ENCODE measurements around the gene UBE2L6.

Gene UBE2L6

GRCh38 chr11:57556041-57556440, 11.4 kb downstream of the UBE2L6 start:
- no peak overlapping the region for H3K4me3 ChIP-seq (ENCODE audit: control insufficient read depth, low read depth, low read length)
- DNase-seq (ENCODE audit: low read depth), result no peak
- TF ChIP-seq CTCF (conservative IDR thresholded peaks at IDR 0.05; ENCODE audit: control insufficient read depth, insufficient read depth, low read depth, low read length), result no peak

GRCh38 chr11:57555393-57555792, 12.1 kb downstream of the UBE2L6 start:
- no peak for TF ChIP-seq CTCF (conservative IDR thresholded peaks at IDR 0.05; ENCODE audit: control insufficient read depth, insufficient read depth, low read depth, low read length)
- DNase-seq (ENCODE audit: low read depth), result no peak

GRCh38 chr11:57552479-57552878, 15.0 kb downstream of the UBE2L6 start:
- TF ChIP-seq CTCF (conservative IDR thresholded peaks at IDR 0.05; ENCODE audit: control insufficient read depth, insufficient read depth, low read depth, low read length), result no peak
- DNase-seq (ENCODE audit: low read depth), result no peak
- H3K4me3 ChIP-seq (ENCODE audit: control insufficient read depth, low read depth, low read length), result no peak overlapping the region

More at GRCh38 chr11:57555393-57555792, 12.1 kb downstream of the UBE2L6 start:
- no peak overlapping the region for H3K4me3 ChIP-seq (ENCODE audit: control insufficient read depth, low read depth, low read length)

GRCh38 chr11:57551941-57552340, 15.5 kb downstream of the UBE2L6 start:
- no peak overlapping the region for H3K4me3 ChIP-seq (ENCODE audit: control insufficient read depth, low read depth, low read length)
- no peak for TF ChIP-seq CTCF (conservative IDR thresholded peaks at IDR 0.05; ENCODE audit: control insufficient read depth, insufficient read depth, low read depth, low read length)
- DNase-seq (ENCODE audit: low read depth), result no peak

- DNase-seq (ENCODE audit: low read depth), result no peak
- H3K4me3 ChIP-seq (ENCODE audit: control insufficient read depth, low read depth, low read length), result no peak overlapping the region
These were observed 17.5 kb downstream of the UBE2L6 start for GRCh38 chr11:57549983-57550382.

GRCh38 chr11:57547854-57548377, 19.6 kb downstream of the UBE2L6 start:
- no peak for TF ChIP-seq CTCF (conservative IDR thresholded peaks at IDR 0.05; ENCODE audit: control insufficient read depth, insufficient read depth, low read depth, low read length)
- no peak overlapping the region for H3K4me3 ChIP-seq (ENCODE audit: control insufficient read depth, low read depth, low read length)
- DNase-seq (ENCODE audit: low read depth), result no peak

More at GRCh38 chr11:57549983-57550382, 17.5 kb downstream of the UBE2L6 start:
- TF ChIP-seq CTCF (conservative IDR thresholded peaks at IDR 0.05; ENCODE audit: control insufficient read depth, insufficient read depth, low read depth, low read length), result no peak

Data from fibroblast of mammary gland (primary cell).